Left lung (tissue), 10 donors: ENCODE data around the gene PLCL1. TPM values are rescaled to one million over a fixed set of nuclear protein-coding genes. Genes with fewer than 3 reads are reported as not detected.

Experiments used
- ATAC-seq: fragments of 200-7000 bp; cut with Tn5 transposase; one replicate; pipeline ENCODE4 v1.9.1; 2020; ENCODE audit warnings: moderate library complexity
- DNase-seq, 4 donors: peaks; one replicate each; pipeline ENCODE4 v3.0.0-alpha.2; 2013 to 2020
- H3K27ac ChIP-seq, 2 donors: fragments of 200-600 bp; sonication (generic) in 1 of 2; one replicate each; pipeline versions ENCODE4 v1.5.0 to v1.8.0; 2020 to 2021
- H3K27me3 ChIP-seq, 2 donors: fragments of 200-600 bp; sonication (generic) in 1 of 2; one replicate each; pipeline versions ENCODE4 v1.5.0 to v1.8.0; 2020 to 2021
- H3K36me3 ChIP-seq, 2 donors: fragments of 200-600 bp; sonication (generic) in 1 of 2; one replicate each; pipeline versions ENCODE4 v1.5.0 to v1.8.0; 2020 to 2021
- H3K4me1 ChIP-seq, 2 donors: fragments of 200-600 bp; one replicate each; pipeline ENCODE4 v1.8.0; 2021
- H3K4me3 ChIP-seq, 2 donors: fragments of 200-600 bp; sonication (generic) in 1 of 2; one replicate each; pipeline versions ENCODE4 v1.5.0 to v1.8.0; 2020 to 2021; ENCODE audit warnings: mild to moderate bottlenecking in 1 of 2
- H3K9me3 ChIP-seq, 2 donors: fragments of 200-600 bp; sonication (generic) in 1 of 2; one replicate each; pipeline versions ENCODE4 v1.5.0 to v1.8.0; 2020 to 2021
- intact Hi-C, 2 donors: fragments of 100-400 bp; cut with DNase I; formaldehyde crosslinking; loops; one replicate each; pipeline versions ENCODE4 v1.11.2 to v1.14.2; 2022
- polyA plus RNA-seq, 6 donors: library from polyadenylated mRNA; unstranded; fragments of 120-200 nt; gene quantifications; one replicate each; pipeline ENCODE4 v1.2.1, GENCODE V29; 2013; ENCODE audit not compliant: insufficient read length in 6 of 6
- total RNA-seq, 2 donors: library from RNA; stranded (reverse); fragmentation: NEBNext Ultra II Directional; extraction: Animal tissue kit (Norgen Biotek cat#: 25700); gene quantifications; one replicate each; pipeline ENCODE4 v1.2.1, GENCODE V29; 2021
- TF ChIP-seq, protein P1 (sequence below), 2 donors: fragments of 200-600 bp; sonication (generic) in 1 of 2; IDR thresholded peaks; one replicate each; pipeline versions ENCODE4 v1.5.0 to v1.8.0; 2021; ENCODE audit warnings: antibody characterized with exemption in 2 of 2
- donor health status: DM: no; HTN: yes; CAD: no.
- donor health status: DM: no; HTN: no; CAD: no.

PLCL1 gene
- total and polyA plus RNA-seq, 8 donors: 3.4 to 15.3 (median 10.3) TPM

DNA sequence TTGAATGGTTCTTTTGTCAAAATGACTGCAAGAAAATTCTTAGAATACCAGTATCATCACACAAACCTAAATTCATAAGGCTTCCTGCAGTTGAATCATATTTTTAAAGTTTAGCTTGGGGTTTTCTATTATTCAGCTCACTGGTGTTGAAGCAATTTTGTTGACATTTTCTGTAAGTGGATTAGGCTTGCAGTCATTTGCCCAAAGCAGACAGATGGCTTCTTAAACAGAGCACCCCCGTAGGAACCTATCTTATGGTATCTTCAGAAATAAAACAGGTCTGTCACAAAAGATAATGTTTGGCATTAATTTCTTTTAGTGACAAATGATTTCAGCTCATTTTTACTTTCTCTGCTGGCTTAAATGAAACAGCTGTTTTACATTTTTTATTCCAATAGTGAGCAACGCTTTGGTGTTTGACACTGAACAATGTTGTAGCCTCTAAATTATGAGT is 331.1 kb downstream of the PLCL1 start:
- DNase-seq (no peak), ATAC-seq (no peak)
- no peak overlapping the region for H3K27ac ChIP-seq
- H3K9me3 ChIP-seq: no peaks in the 10 kb centered on the region
- no peaks in the 10 kb centered on the region for H3K36me3 ChIP-seq
- TF ChIP-seq, protein P1, sequence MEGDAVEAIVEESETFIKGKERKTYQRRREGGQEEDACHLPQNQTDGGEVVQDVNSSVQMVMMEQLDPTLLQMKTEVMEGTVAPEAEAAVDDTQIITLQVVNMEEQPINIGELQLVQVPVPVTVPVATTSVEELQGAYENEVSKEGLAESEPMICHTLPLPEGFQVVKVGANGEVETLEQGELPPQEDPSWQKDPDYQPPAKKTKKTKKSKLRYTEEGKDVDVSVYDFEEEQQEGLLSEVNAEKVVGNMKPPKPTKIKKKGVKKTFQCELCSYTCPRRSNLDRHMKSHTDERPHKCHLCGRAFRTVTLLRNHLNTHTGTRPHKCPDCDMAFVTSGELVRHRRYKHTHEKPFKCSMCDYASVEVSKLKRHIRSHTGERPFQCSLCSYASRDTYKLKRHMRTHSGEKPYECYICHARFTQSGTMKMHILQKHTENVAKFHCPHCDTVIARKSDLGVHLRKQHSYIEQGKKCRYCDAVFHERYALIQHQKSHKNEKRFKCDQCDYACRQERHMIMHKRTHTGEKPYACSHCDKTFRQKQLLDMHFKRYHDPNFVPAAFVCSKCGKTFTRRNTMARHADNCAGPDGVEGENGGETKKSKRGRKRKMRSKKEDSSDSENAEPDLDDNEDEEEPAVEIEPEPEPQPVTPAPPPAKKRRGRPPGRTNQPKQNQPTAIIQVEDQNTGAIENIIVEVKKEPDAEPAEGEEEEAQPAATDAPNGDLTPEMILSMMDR (IDR thresholded peaks at IDR 0.05): no peak
- H3K4me1 ChIP-seq: no peaks in the 10 kb centered on the region
- no peaks in the 10 kb centered on the region for H3K27me3 ChIP-seq
- H3K4me3 ChIP-seq: no peak overlapping the region
- intact Hi-C loops: no loop called here

DNA sequence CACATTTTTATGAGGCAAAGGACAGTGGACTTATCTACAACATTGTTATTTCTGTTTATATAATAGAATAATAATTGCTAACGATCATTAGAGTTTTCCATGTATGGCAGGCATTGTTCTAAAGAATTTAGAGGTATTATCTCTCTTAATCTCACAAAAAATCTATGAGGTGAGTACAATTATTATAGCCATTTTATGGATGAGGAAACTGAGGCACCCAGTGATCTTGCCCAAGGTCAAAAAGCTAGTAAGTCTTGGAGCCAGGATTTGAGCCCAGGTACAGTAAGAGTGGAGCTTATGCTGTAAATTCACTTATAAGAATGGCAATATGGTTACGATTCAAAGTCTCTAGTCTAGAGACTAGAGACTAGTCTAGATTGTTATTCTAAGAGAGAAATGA is 331.7 kb downstream of the PLCL1 start:
- H3K4me3 ChIP-seq: no peak overlapping the region
- DNase-seq: no peak

DNA sequence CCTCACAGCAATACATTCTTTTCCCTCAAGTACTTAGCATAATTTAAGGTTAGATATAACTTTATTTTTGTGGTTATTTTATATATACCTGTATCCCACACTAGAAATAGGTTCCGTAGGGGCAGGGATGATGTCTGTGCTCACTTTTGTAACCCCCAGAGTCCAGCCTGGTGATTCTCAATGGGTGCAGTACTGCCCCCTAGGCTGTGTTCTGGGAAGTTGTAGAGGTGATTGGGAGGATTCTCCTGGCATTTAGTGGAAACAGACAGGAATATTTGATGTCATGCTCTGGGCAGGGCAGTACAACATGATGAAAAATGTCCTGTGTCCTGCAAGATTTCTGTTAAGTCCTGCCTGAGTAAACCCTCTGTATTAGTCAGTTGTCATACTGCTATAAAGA is 333.3 kb downstream of the PLCL1 start:
- Histone ChIP-seq H3K4me3 (no peak overlapping the region), H3K9me3 (no peaks in the 10 kb centered on the region), H3K27ac (no peak overlapping the region), H3K4me1 (no peaks in the 10 kb centered on the region), H3K36me3 (no peaks in the 10 kb centered on the region), H3K27me3 (no peaks in the 10 kb centered on the region)
- DNase-seq (no peak), ATAC-seq (no peak)
- TF ChIP-seq, protein P1 (IDR thresholded peaks at IDR 0.05): no peak
- intact Hi-C loops: no loop called here

More for the DNA sequence above, 331.7 kb downstream of the PLCL1 start:
- Histone ChIP-seq H3K9me3 (no peaks in the 10 kb centered on the region), H3K4me1 (no peaks in the 10 kb centered on the region), H3K27ac (no peak overlapping the region), H3K36me3 (no peaks in the 10 kb centered on the region), H3K27me3 (no peaks in the 10 kb centered on the region)
- intact Hi-C loops: no loop called here
- TF ChIP-seq, protein P1 (IDR thresholded peaks at IDR 0.05): no peak
- no peak for ATAC-seq

DNA sequence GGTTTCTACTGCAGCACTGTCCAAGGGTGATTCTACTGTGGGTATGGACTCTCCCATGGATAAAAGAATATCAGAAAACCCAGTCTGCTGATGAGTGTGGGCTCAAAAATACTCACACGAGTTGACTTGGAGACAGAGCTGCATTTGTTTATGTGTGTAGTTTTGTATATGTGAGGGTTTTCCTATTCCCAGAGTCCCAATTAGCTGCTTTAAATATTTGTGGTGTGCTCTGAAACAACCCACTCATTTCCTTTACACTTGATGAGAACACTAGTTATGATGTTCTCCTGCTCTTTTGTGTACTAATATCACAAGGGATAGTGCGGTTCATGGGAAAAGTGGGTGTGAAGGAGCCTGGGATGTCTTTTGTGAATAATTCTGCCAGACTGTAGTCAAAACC is 337.3 kb downstream of the PLCL1 start:
- DNase-seq: no peak
- Histone ChIP-seq H3K4me3 (no peak overlapping the region), H3K27ac (no peak overlapping the region), H3K9me3 (no peaks in the 10 kb centered on the region), H3K4me1 (no peaks in the 10 kb centered on the region), H3K27me3 (no peaks in the 10 kb centered on the region), H3K36me3 (no peaks in the 10 kb centered on the region)
- intact Hi-C loops: no loop called here
- TF ChIP-seq, protein P1 (IDR thresholded peaks at IDR 0.05): no peak
- ATAC-seq: no peak

DNA sequence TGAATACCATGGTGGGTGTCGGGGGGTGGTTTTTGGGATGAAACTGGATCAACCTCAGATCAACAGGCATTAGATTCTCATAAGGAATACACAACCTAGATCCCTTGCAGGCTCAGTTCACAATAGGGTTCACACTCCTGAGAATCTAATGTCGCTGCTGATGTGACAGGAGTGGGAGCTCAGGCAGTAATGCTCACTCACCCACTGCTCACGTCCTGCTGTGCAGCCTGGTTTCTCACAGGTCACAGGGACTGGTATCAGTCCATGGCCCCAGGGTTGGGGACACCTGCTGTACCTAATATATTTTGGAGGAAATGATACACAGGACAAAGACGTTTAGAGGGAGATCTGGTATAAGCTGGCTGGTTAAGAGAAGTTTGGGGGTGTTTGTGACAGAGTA is 338.8 kb downstream of the PLCL1 start:
- intact Hi-C loops: no loop called here
- H3K4me1 ChIP-seq: no peaks in the 10 kb centered on the region
- no peak for DNase-seq
- no peaks in the 10 kb centered on the region for H3K9me3 ChIP-seq
- TF ChIP-seq, protein P1 (IDR thresholded peaks at IDR 0.05): no peak
- H3K4me3 ChIP-seq: no peak overlapping the region
- no peak for ATAC-seq
- no peaks in the 10 kb centered on the region for H3K36me3 ChIP-seq
- no peak overlapping the region for H3K27ac ChIP-seq
- no peaks in the 10 kb centered on the region for H3K27me3 ChIP-seq
